ENCODE results near the gene NEUROD6.

Gene NEUROD6

GRCh38 chr7:31333291-31333690, 7.2 kb downstream of the NEUROD6 start:
- no peak for DNase-seq (ENCODE audit: low read depth in 2 of 2)

GRCh38 chr7:31327071-31327470, 13.5 kb downstream of the NEUROD6 start:
- DNase-seq (ENCODE audit: low read depth in 2 of 2) = no peak

- DNase-seq (ENCODE audit: low read depth in 2 of 2) = no peak
Measured at GRCh38 chr7:31326416-31326815, 14.1 kb downstream of the NEUROD6 start.

- no peak for DNase-seq (ENCODE audit: low read depth in 2 of 2)
Measured at GRCh38 chr7:31323101-31323500, 17.4 kb downstream of the NEUROD6 start.

- DNase-seq (ENCODE audit: low read depth in 2 of 2) = no peak
Measured at GRCh38 chr7:31320675-31321074, 19.9 kb downstream of the NEUROD6 start.

GRCh38 chr7:31318313-31318712, 22.2 kb downstream of the NEUROD6 start:
- DNase-seq (ENCODE audit: low read depth in 2 of 2) = no peak

- DNase-seq (ENCODE audit: low read depth in 2 of 2) = no peak
Measured at GRCh38 chr7:31316876-31317275, 23.6 kb downstream of the NEUROD6 start.

GRCh38 chr7:31315758-31316157, 24.8 kb downstream of the NEUROD6 start:
- DNase-seq (ENCODE audit: low read depth in 2 of 2) = no peak

GRCh38 chr7:31314781-31315180, 25.7 kb downstream of the NEUROD6 start:
- DNase-seq (ENCODE audit: low read depth in 2 of 2) = no peak

- DNase-seq (ENCODE audit: low read depth in 2 of 2) = no peak
Measured at GRCh38 chr7:31312889-31313288, 27.6 kb downstream of the NEUROD6 start.

- no peak for DNase-seq (ENCODE audit: low read depth in 2 of 2)
Measured at GRCh38 chr7:31311552-31311951, 29.0 kb downstream of the NEUROD6 start.

- DNase-seq (ENCODE audit: low read depth in 2 of 2) = no peak
Measured at GRCh38 chr7:31310321-31310935, 30.1 kb downstream of the NEUROD6 start.

GRCh38 chr7:31309407-31309806, 31.1 kb downstream of the NEUROD6 start:
- no peak for DNase-seq (ENCODE audit: low read depth in 2 of 2)

GRCh38 chr7:31308652-31309051, 31.9 kb downstream of the NEUROD6 start:
- no peak for DNase-seq (ENCODE audit: low read depth in 2 of 2)

- DNase-seq (ENCODE audit: low read depth in 2 of 2) = no peak
Measured at GRCh38 chr7:31307972-31308371, 32.6 kb downstream of the NEUROD6 start.

GRCh38 chr7:31305260-31305659, 35.3 kb downstream of the NEUROD6 start:
- DNase-seq (ENCODE audit: low read depth in 2 of 2) = no peak

- no peak for DNase-seq (ENCODE audit: low read depth in 2 of 2)
Measured at GRCh38 chr7:31304446-31304845, 36.1 kb downstream of the NEUROD6 start.

GRCh38 chr7:31302356-31302755, 38.2 kb downstream of the NEUROD6 start:
- DNase-seq (ENCODE audit: low read depth in 2 of 2) = no peak

GRCh38 chr7:31299336-31299735, 41.2 kb downstream of the NEUROD6 start:
- DNase-seq (ENCODE audit: low read depth in 2 of 2) = no peak

GRCh38 chr7:31290601-31291000, 49.9 kb downstream of the NEUROD6 start:
- DNase-seq (ENCODE audit: low read depth in 2 of 2) = no peak
